SU-DHL-6 (cell line): Measurements from ENCODE around the gene CRKL.

ENCODE experiments used
- EZH2phosphoT487 ChIP-seq: fragments of 200-600 bp; sonication (generic), shearing (Covaris generic); conservative IDR thresholded peaks from 2 replicates; pipeline ENCODE4 v1.6.1; 2018; ENCODE audit warnings: mild to moderate bottlenecking, antibody characterized with exemption, low read length, moderate library complexity, mixed read lengths
- TF ChIP-seq, protein P1 (sequence below): fragments of 200-600 bp; sonication (generic); IDR thresholded peaks from one replicate; pipeline ENCODE4 v1.5.1; 2017; ENCODE audit warnings: antibody characterized with exemption, mild to moderate bottlenecking, low read length, moderate library complexity; ENCODE audit not compliant: insufficient read depth, poor library complexity, severe bottlenecking

DNA sequence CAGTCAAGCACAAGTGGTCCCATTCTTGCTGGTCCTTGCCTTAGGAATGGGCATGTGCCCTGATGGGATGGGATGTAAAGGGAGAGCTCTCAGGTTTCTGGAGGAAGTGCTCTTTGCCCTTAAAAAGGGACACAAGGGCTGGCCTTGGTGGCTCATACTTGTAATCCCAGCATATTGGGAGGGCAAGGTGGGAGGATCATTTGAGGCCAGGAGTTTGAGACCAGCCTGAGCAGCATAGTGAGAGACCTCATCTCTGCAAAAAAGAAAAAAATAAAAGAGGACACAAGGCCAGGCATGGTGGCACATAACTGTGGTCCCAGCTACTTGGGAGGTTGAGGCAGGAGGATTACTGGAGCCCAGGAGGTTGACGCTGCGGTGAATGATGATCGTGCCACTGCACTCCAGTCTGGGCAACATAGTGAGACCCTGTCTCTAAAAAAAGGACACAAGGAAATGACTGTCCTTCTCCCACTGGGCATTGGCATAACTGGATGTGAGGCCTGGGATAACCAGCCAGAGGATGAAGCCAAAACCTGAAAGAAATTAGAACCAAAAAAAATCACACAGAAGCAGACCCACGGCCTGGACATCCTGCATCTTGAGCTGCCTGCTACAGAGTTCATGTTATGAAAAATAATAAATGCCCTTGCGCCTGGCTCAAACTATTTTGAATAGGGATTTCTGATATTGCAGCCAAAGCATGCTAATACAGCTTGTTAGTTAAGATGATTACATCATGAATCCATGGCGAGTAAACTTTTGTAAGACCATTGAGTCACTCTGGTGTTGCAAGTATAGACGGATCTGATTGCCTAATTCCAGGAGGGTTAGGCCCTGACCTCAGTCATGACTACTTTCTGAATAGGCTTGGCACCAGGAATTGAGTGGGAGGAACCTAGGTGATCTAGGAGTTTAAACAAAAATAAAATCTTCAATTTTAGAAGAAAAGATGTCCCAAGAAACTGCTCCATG lies 12.9 kb upstream of the CRKL start:
- TF ChIP-seq, protein P1, sequence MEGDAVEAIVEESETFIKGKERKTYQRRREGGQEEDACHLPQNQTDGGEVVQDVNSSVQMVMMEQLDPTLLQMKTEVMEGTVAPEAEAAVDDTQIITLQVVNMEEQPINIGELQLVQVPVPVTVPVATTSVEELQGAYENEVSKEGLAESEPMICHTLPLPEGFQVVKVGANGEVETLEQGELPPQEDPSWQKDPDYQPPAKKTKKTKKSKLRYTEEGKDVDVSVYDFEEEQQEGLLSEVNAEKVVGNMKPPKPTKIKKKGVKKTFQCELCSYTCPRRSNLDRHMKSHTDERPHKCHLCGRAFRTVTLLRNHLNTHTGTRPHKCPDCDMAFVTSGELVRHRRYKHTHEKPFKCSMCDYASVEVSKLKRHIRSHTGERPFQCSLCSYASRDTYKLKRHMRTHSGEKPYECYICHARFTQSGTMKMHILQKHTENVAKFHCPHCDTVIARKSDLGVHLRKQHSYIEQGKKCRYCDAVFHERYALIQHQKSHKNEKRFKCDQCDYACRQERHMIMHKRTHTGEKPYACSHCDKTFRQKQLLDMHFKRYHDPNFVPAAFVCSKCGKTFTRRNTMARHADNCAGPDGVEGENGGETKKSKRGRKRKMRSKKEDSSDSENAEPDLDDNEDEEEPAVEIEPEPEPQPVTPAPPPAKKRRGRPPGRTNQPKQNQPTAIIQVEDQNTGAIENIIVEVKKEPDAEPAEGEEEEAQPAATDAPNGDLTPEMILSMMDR, result no peak
- no peak for TF ChIP-seq EZH2phosphoT487
